GM21390 (cell line): Measurements from ENCODE around the gene FAM43B.

Experiments used
- ATAC-seq: cut with Tn5 transposase; IDR thresholded peaks from one replicate; pipeline ENCODE4 v1.9.1; 2021; ENCODE audit not compliant: unreplicated experiment

Gene FAM43B

GRCh38 chr1:20589331-20590278, 37.2 kb downstream of the FAM43B start:
- no peak for ATAC-seq

- no peak for ATAC-seq
Measured at GRCh38 chr1:20590306-20590777, 38.0 kb downstream of the FAM43B start.

GRCh38 chr1:20593756-20594155, 41.4 kb downstream of the FAM43B start:
- ATAC-seq, result no peak

GRCh38 chr1:20594746-20595145, 42.4 kb downstream of the FAM43B start:
- ATAC-seq, result no peak

GRCh38 chr1:20596106-20596505, 43.7 kb downstream of the FAM43B start:
- ATAC-seq, result no peak

- no peak for ATAC-seq
Measured at GRCh38 chr1:20597650-20598049, 45.3 kb downstream of the FAM43B start.

- no peak for ATAC-seq
Measured at GRCh38 chr1:20600156-20600555, 47.8 kb downstream of the FAM43B start.

GRCh38 chr1:20601129-20601825, 48.9 kb downstream of the FAM43B start:
- no peak for ATAC-seq

DNA sequence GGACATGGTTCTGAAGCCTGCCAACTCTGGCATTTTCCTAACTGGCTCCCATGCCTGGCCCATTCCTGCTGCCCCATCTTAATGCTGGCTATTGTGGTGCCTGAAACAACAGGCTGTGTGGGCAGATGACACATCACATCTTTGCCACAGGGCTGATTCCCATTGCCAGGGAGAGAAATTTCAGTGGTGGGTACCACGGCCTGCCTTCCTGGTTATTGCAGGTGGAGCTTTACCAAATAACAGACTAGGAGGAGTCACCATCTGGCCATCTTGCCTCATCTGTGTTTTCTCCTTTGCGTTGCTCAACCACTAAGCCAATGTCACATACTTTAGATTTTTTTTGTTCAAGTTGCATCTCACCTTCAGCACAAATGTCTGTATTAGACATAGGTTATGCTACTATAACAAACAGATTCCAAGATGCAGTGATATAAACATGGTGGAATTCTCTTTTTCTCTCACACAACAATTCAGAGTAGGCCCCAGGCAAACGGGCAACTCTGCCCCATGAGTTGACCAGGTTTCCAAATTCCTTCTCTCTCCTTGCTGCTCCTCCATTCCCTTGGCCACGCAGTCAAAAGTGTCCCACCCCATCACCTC, 50.6 kb downstream of the FAM43B start:
- no peak for ATAC-seq

GRCh38 chr1:20603504-20604464, 51.4 kb downstream of the FAM43B start:
- no peak for ATAC-seq
